H1 (cell line): ENCODE results near the gene PKDREJ. TPM values are rescaled to one million over a fixed set of nuclear protein-coding genes. Genes with fewer than 3 reads are reported as not detected.

Source experiments
- CTCF ChIA-PET: fragments of 300-600 bp; sonication (Branson Sonifier 250); formaldehyde crosslinking; loops from one replicate; lab custom pipeline; 2021; ENCODE audit not compliant: partially characterized antibody; lab: Charles Lee
- POLR2A ChIA-PET: fragments of 300-600 bp; sonication (Branson Sonifier 250); formaldehyde crosslinking; loops from one replicate; lab custom pipeline; 2021; ENCODE audit warnings: inconsistent platforms; ENCODE audit not compliant: partially characterized antibody; lab: Charles Lee
- DNase-seq, 2 experiments: peaks; one replicate each; pipeline versions ENCODE4 v3.0.0 to v3.0.0-alpha.2; 2010 to 2022; ENCODE audit warnings: low spot score in 2 of 2, low read depth in 1 of 2, mixed read lengths in 1 of 2
- FAIRE-seq: peaks from 2 replicates; lab custom pipeline; 2011; peaks lifted over from hg19 to GRCh38; lab: Jason Lieb, UNC
- H2AFZ ChIP-seq: 2 replicates; pipeline ENCODE4 v1.8.1; 2012; ENCODE audit warnings: low read length, inconsistent platforms
- H2AK5ac ChIP-seq: 2 replicates; pipeline ENCODE4 v1.6.1; 2013; ENCODE audit warnings: low read depth, low read length
- H2BK120ac ChIP-seq: replicated peaks from 2 replicates; pipeline ENCODE3; 2013; ENCODE audit warnings: low read depth, low read length, inconsistent platforms
- H2BK12ac ChIP-seq: 2 replicates; pipeline ENCODE4 v1.6.1; 2013; ENCODE audit warnings: low read depth, low read length
- H2BK15ac ChIP-seq: 2 replicates; pipeline ENCODE4 v1.6.1; 2013; ENCODE audit warnings: low read length
- H2BK20ac ChIP-seq: 2 replicates; pipeline ENCODE4 v1.6.1; 2013; ENCODE audit warnings: low read length
- H2BK5ac ChIP-seq: 2 replicates; pipeline ENCODE4 v1.6.1; 2013; ENCODE audit warnings: low read depth, low read length
- H3K14ac ChIP-seq: 2 replicates; pipeline ENCODE4 v1.6.1; 2013; ENCODE audit warnings: inconsistent platforms; ENCODE audit not compliant: insufficient read length
- H3K18ac ChIP-seq: 2 replicates; pipeline ENCODE4 v1.6.1; 2013; ENCODE audit warnings: low read length; ENCODE audit errors: extremely low read depth
- H3K23ac ChIP-seq: 2 replicates; pipeline ENCODE4 v1.6.1; 2013; ENCODE audit warnings: inconsistent platforms; ENCODE audit not compliant: insufficient read length
- H3K23me2 ChIP-seq: 2 replicates; pipeline ENCODE4 v1.6.1; 2013; ENCODE audit warnings: low read depth, low read length
- H3K27ac ChIP-seq: 2 replicates; pipeline ENCODE4 v1.6.1; 2011; ENCODE audit warnings: low read depth, low read length, inconsistent platforms
- H3K27me3 ChIP-seq, 4 experiments: replicated peaks in 1 of 4; 1 replicate in 1 of 4; 2 replicates in 3 of 4; pipeline versions ENCODE4 v1.6.1 to v1.8.1; 2011 to 2013; ENCODE audit warnings: low read length in 3 of 4, mild to moderate bottlenecking in 3 of 4, inconsistent platforms in 2 of 4, mixed read lengths in 2 of 4, moderate library complexity in 1 of 4; ENCODE audit not compliant: control insufficient read depth in 3 of 4, insufficient read depth in 3 of 4; ENCODE audit errors: extremely low read depth in 1 of 4
- H3K36me3 ChIP-seq, 4 experiments: 2 replicates each; pipeline versions ENCODE4 v1.6.1 to v1.8.1; 2011 to 2013; ENCODE audit warnings: mild to moderate bottlenecking in 4 of 4, low read length in 3 of 4, moderate library complexity in 2 of 4, control low read depth in 1 of 4, inconsistent platforms in 1 of 4; ENCODE audit not compliant: insufficient read depth in 4 of 4, control insufficient read depth in 2 of 4
- H3K4ac ChIP-seq: replicated peaks from 2 replicates; pipeline ENCODE3; 2013; ENCODE audit warnings: low read length, low read depth, mixed read lengths, inconsistent platforms; ENCODE audit not compliant: insufficient read length
- H3K4me1 ChIP-seq, 4 experiments: replicated peaks in 1 of 4; 1 replicate in 1 of 4; 2 replicates in 3 of 4; pipeline versions ENCODE4 v1.6.1 to v1.8.1; 2011 to 2013; ENCODE audit warnings: low read length in 3 of 4, inconsistent platforms in 2 of 4, mixed read lengths in 1 of 4; ENCODE audit not compliant: insufficient read depth in 4 of 4, control insufficient read depth in 3 of 4
- H3K4me2 ChIP-seq, 2 experiments: 2 replicates each; pipeline versions ENCODE4 v1.6.1 to v1.8.1; 2011 to 2013; ENCODE audit warnings: low read depth in 2 of 2, low read length in 2 of 2, control low read depth in 1 of 2, inconsistent platforms in 1 of 2, mild to moderate bottlenecking in 1 of 2; ENCODE audit not compliant: insufficient read depth in 1 of 2
- H3K4me3 ChIP-seq, 4 experiments: fragments of 200-600, 300-600 bp in 1 of 4; sonication (generic), shearing (Covaris generic), sonication (Bioruptor Twin) in 1 of 4; 2 replicates each; pipeline versions ENCODE4 v1.5.1 to v1.8.1; 2011 to 2016; ENCODE audit warnings: low read length in 4 of 4, low read depth in 3 of 4, control low read depth in 2 of 4, inconsistent platforms in 2 of 4, mild to moderate bottlenecking in 2 of 4, mixed read lengths in 1 of 4, moderate library complexity in 1 of 4; ENCODE audit not compliant: insufficient read depth in 2 of 4; ENCODE audit errors: extremely low read depth in 1 of 4
- H3K56ac ChIP-seq: replicated peaks from 2 replicates; pipeline ENCODE3; 2013; ENCODE audit warnings: low read depth, mild to moderate bottlenecking, mixed read lengths, low read length, inconsistent platforms; ENCODE audit not compliant: insufficient read length
- H3K79me1 ChIP-seq: 2 replicates; pipeline ENCODE4 v1.6.1; 2013; ENCODE audit warnings: low read depth, low read length, control low read depth
- H3K79me2 ChIP-seq, 2 experiments: 2 replicates each; pipeline versions ENCODE4 v1.6.1 to v1.8.1; 2012 to 2013; ENCODE audit warnings: low read length in 2 of 2, mild to moderate bottlenecking in 2 of 2, inconsistent platforms in 1 of 2; ENCODE audit not compliant: insufficient read depth in 2 of 2, control insufficient read depth in 1 of 2
- H3K9ac ChIP-seq, 4 experiments: replicated peaks in 1 of 4; 1 replicate in 1 of 4; 2 replicates in 3 of 4; pipeline versions ENCODE4 v1.6.1 to v1.8.1; 2011 to 2013; ENCODE audit warnings: low read depth in 3 of 4, low read length in 3 of 4, control low read depth in 2 of 4, mild to moderate bottlenecking in 2 of 4, moderate library complexity in 2 of 4, inconsistent platforms in 1 of 4; ENCODE audit errors: extremely low read depth in 1 of 4
- H3K9me3 ChIP-seq, 2 experiments: 2 replicates each; pipeline versions ENCODE4 v1.6.1 to v1.8.1; 2012 to 2013; ENCODE audit warnings: mild to moderate bottlenecking in 2 of 2, moderate library complexity in 2 of 2, control low read depth in 1 of 2, inconsistent platforms in 1 of 2, low read depth in 1 of 2, low read length in 1 of 2, mixed read lengths in 1 of 2; ENCODE audit not compliant: insufficient read depth in 2 of 2
- H4K20me1 ChIP-seq, 2 experiments: replicated peaks in 1 of 2; 2 replicates each; pipeline versions ENCODE3 to v1.8.1; 2011 to 2013; ENCODE audit warnings: inconsistent platforms in 2 of 2, low read length in 2 of 2, mild to moderate bottlenecking in 1 of 2; ENCODE audit not compliant: insufficient read depth in 2 of 2, control insufficient read depth in 1 of 2
- H4K5ac ChIP-seq: 2 replicates; pipeline ENCODE4 v1.6.1; 2013; ENCODE audit warnings: low read length, low read depth, mixed read lengths, inconsistent platforms; ENCODE audit not compliant: insufficient read length
- H4K8ac ChIP-seq: 2 replicates; pipeline ENCODE4 v1.8.0; 2013; ENCODE audit warnings: mild to moderate bottlenecking, moderate library complexity, low read length, inconsistent platforms; ENCODE audit not compliant: insufficient read depth; ENCODE audit errors: extremely low read depth
- H4K91ac ChIP-seq: replicated peaks from 2 replicates; pipeline ENCODE3; 2013; ENCODE audit warnings: low read length, mixed read lengths, inconsistent platforms; ENCODE audit not compliant: insufficient read length
- EZH2 ChIP-seq: fragments of 200-600 bp; sonication (generic); IDR thresholded peaks from 2 replicates; pipeline ENCODE4 v1.7.1; 2012; ENCODE audit warnings: low read depth, mild to moderate bottlenecking, moderate library complexity, low read length, inconsistent platforms; ENCODE audit not compliant: severe bottlenecking
- NANOG ChIP-seq: IDR thresholded peaks from 2 replicates; pipeline ENCODE4 v1.6.1; 2011; ENCODE audit warnings: low read length, low read depth, mild to moderate bottlenecking, inconsistent platforms; ENCODE audit not compliant: insufficient read depth, poor library complexity, severe bottlenecking
- WGBS, 2 experiments: shearing (Covaris generic) in 1 of 2; methylation state at CpG; one replicate each; pipeline versions ENCODE4 v1.1.6 to v1.1.7; 2013 to 2015; ENCODE audit warnings: low lambda C conversion rate in 2 of 2, mixed read lengths in 2 of 2, inconsistent platforms in 1 of 2, low coverage in 1 of 2, missing lambda C conversion rate in 1 of 2; ENCODE audit not compliant: insufficient replicate concordance in 2 of 2, insufficient coverage in 1 of 2, insufficient read length in 1 of 2; ENCODE audit errors: extremely low coverage in 1 of 2, missing lambda C conversion rate in 1 of 2; 5-methylcytosine and 5-hydroxymethylcytosine counted together
- polyA plus RNA-seq, 7 experiments: library from polyadenylated mRNA; depleted of rRNA in 3 of 7; stranded (reverse) in 5 of 7; unstranded in 2 of 7; fragments of >200 nt in 5 of 7; fragments of 200-250 nt in 2 of 7; gene quantifications; 1 replicate in 5 of 7; 2 replicates in 1 of 7; 4 replicates in 1 of 7; pipeline versions ENCODE4 v1.2.1 to v1.2.3, GENCODE V29; 2011 to 2013; ENCODE audit warnings: missing spikeins in 2 of 7, mixed read lengths in 2 of 7
- total RNA-seq: library from RNA; stranded (reverse); fragmentation: NEBNext Ultra II Directional; extraction: Animal tissue kit (Norgen Biotek cat#: 25700); gene quantifications from 2 replicates; pipeline ENCODE4 v1.2.1, GENCODE V29; 2021

Gene PKDREJ
- total and polyA plus RNA-seq, 2 of the 8 experiments (the other 6 are each of a cell fraction or from before 2014, with no cell fraction given): 0.02 to 0.04 TPM

DNA sequence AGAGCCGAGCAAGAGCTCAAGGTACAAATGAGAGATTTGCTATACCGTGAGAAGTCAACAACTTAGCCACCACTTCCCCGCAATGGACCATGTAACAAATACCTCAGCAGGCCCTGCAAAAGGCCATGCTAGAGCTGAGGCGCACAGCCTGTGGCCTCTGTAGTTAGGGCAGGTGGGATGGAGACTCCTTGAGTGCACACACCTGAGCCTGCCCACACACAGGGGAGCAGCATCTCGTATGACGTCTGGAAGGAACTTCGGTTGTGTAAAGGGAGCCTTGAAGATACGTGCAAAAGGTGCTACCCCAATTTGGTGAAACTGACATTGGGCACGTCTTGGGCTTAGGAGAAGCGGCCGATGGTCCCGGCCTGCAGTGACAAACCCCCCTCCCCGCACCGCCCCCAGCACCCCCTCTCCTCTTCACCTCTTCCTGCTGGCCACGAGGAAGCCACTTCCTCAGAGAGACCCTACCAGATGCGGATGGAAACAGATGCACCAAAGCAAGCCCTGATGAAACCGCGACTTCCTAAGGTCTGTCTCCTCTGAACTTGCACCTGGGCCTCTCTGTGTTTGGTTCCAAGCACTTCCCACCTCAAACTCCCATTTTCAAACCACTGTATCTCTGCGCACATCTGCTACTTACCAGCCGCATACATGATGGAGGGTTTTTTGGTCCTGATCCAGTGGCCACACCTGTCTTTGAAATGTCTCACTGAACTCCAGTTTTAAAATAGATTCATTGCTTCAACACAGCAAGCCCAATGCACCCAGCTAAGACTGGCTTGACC, 23.7 kb downstream of the PKDREJ start:
- Histone ChIP-seq H3K56ac (no peak overlapping the region), H3K9me3 (no peaks in the 10 kb centered on the region), H2BK12ac (no peak overlapping the region), H4K8ac (peak overlapping the region; percentile 65), H3K4me2 (no peak overlapping the region), H3K23ac (no peak overlapping the region), H2BK20ac (no peak overlapping the region), H3K23me2 (no peaks in the 10 kb centered on the region)
- FAIRE-seq: no peak
- no peak for TF ChIP-seq NANOG
- peak; percentile 26 for TF ChIP-seq EZH2
- TF ChIP-seq, all 59 proteins: peak for 1
- H2BK5ac ChIP-seq: no peak overlapping the region; the same call in 1 of the 2 replicates
- H3K14ac ChIP-seq: no peak overlapping the region
- H3K79me1 ChIP-seq: no peaks in the 10 kb centered on the region
- no peak overlapping the region for H3K9ac ChIP-seq
- no peak overlapping the region for H4K5ac ChIP-seq
- no peak overlapping the region for H3K18ac ChIP-seq
- no peaks in the 10 kb centered on the region for H3K79me2 ChIP-seq
- H3K4me3 ChIP-seq: no peak overlapping the region
- ChIA-PET POLR2A (interaction anchor here (0.9 kb wide), 1 partner anchor 28 kb away, joined by 3 read pairs; the partner anchor contains the start of gene TTC38), CTCF (interaction anchor here (1.1 to 1.4 kb wide), 2 partner anchors 67 to 161 kb away, joined by 3 to 4 read pairs; no protein-coding TSS in a partner anchor)
- no peak overlapping the region for H2BK120ac ChIP-seq
- no peaks in the 10 kb centered on the region for H4K20me1 ChIP-seq
- H2AK5ac ChIP-seq: no peak overlapping the region
- WGBS, 2 experiments: 92% methylated on average over 15 of the region's 20 CpGs; no CpG with 5 or more reads in 1 of the 2 experiments
- H2AFZ ChIP-seq: no peak overlapping the region
- H3K27me3 ChIP-seq: no peaks in the 10 kb centered on the region; a peak in 1 of 7 replicates
- H3K4ac ChIP-seq: no peak overlapping the region
- H3K36me3 ChIP-seq: no peaks in the 10 kb centered on the region; a peak in 1 of 8 replicates
- H3K27ac ChIP-seq: no peak overlapping the region
- no peak overlapping the region for H2BK15ac ChIP-seq
- DNase-seq: no peak
- H4K91ac ChIP-seq: no peak overlapping the region
- no peaks in the 10 kb centered on the region for H3K4me1 ChIP-seq
